Body of pancreas (tissue), 4 donors: ENCODE data around the gene TOP1.

Experiments
- CTCF ChIP-seq, 7 experiments: fragments of 450-650 bp in 4 of 7; fragments of 200-600 bp in 3 of 7; sonication (generic) in 3 of 7; IDR thresholded peaks; one replicate each; pipeline ENCODE4 v1.5.1; 2016 to 2019; ENCODE audit warnings: antibody characterized with exemption in 7 of 7
- POLR2A ChIP-seq, 3 donors: fragments of 450-650 bp; IDR thresholded peaks; one replicate each; pipeline ENCODE4 v1.6.1; 2016; ENCODE audit warnings: antibody characterized with exemption in 3 of 3, mild to moderate bottlenecking in 2 of 3

- TF ChIP-seq CTCF (IDR thresholded peaks at IDR 0.05) (no peak), POLR2A (IDR thresholded peaks at IDR 0.05) (no peak)
Observed at GRCh38 chr20:40983898-40984297, 44.7 kb upstream of the TOP1 start.
